ENCODE data around the gene NUDT1.
A peak's percentile ranks its signal among the peaks of the same experiment; 100 is the strongest.

Gene NUDT1

GRCh38 chr7:2224934-2225333 is 17.1 kb upstream of the NUDT1 start:
- DNase-seq, result no peak

GRCh38 chr7:2225336-2225735 is 16.7 kb upstream of the NUDT1 start:
- DNase-seq, result no peak

- DNase-seq, result no peak
Observed at GRCh38 chr7:2225830-2226229, 16.2 kb upstream of the NUDT1 start.

- DNase-seq, result no peak
Observed at GRCh38 chr7:2227699-2228098, 14.3 kb upstream of the NUDT1 start.

GRCh38 chr7:2228921-2229320 is 13.1 kb upstream of the NUDT1 start:
- no peak for DNase-seq

GRCh38 chr7:2229467-2229866 is 12.6 kb upstream of the NUDT1 start:
- no peak for DNase-seq

GRCh38 chr7:2230226-2230625 is 11.8 kb upstream of the NUDT1 start:
- no peak for DNase-seq

GRCh38 chr7:2230882-2231281 is 11.1 kb upstream of the NUDT1 start:
- no peak for DNase-seq

- peak in 2 of 3 experiments; percentile 74 to 87 for DNase-seq
Observed at GRCh38 chr7:2231992-2232765, 9.8 kb upstream of the NUDT1 start.

GRCh38 chr7:2232766-2233520 is 9.1 kb upstream of the NUDT1 start, which contains the start of gene MAD1L1:
Gene MAD1L1 (minus strand): TSS chr7:2232945. CDS start chr7:2230133, 2,812 bp downstream.
- peak; percentile 88 to 95 (median 92) for DNase-seq

- DNase-seq, result no peak
Observed at GRCh38 chr7:2233926-2234325, 8.1 kb upstream of the NUDT1 start.

- peak in 1 of 3 experiments; percentile 79 for DNase-seq
Observed at GRCh38 chr7:2237109-2237602, 4.9 kb upstream of the NUDT1 start.

GRCh38 chr7:2239242-2239641 is 2.8 kb upstream of the NUDT1 start:
- DNase-seq, result no peak

- DNase-seq, result peak in 2 of 3 experiments; percentile 62 to 74
Observed at GRCh38 chr7:2242541-2243429, 759 bp downstream of the NUDT1 start.

GRCh38 chr7:2243458-2243857 is 1.4 kb downstream of the NUDT1 start:
- no peak for DNase-seq

GRCh38 chr7:2244404-2244995 is 2.5 kb downstream of the NUDT1 start:
- DNase-seq, result no peak

- no peak for DNase-seq
Observed at GRCh38 chr7:2245883-2246675, 4.1 kb downstream of the NUDT1 start.

GRCh38 chr7:2247141-2247995 is 5.3 kb downstream of the NUDT1 start:
- DNase-seq, result peak in 1 of 3 experiments; percentile 4

- no peak for DNase-seq
Observed at GRCh38 chr7:2248984-2249694, 7.1 kb downstream of the NUDT1 start.

- DNase-seq, result no peak
Observed at GRCh38 chr7:2249744-2250323, 7.8 kb downstream of the NUDT1 start.

Data from NCI-H1417 (cell line).